Left lung (tissue), 10 donors: ENCODE data around the gene NCOA7. TPM values are rescaled to one million over a fixed set of nuclear protein-coding genes. Genes with fewer than 3 reads are reported as not detected.

Source experiments
- ATAC-seq: fragments of 200-7000 bp; cut with Tn5 transposase; one replicate; pipeline ENCODE4 v1.9.1; 2020; ENCODE audit warnings: moderate library complexity
- DNase-seq, 4 donors: peaks; one replicate each; pipeline ENCODE4 v3.0.0-alpha.2; 2013 to 2020
- H3K27ac ChIP-seq, 2 donors: fragments of 200-600 bp; sonication (generic) in 1 of 2; one replicate each; pipeline versions ENCODE4 v1.5.0 to v1.8.0; 2020 to 2021
- H3K27me3 ChIP-seq, 2 donors: fragments of 200-600 bp; sonication (generic) in 1 of 2; one replicate each; pipeline versions ENCODE4 v1.5.0 to v1.8.0; 2020 to 2021
- H3K36me3 ChIP-seq, 2 donors: fragments of 200-600 bp; sonication (generic) in 1 of 2; one replicate each; pipeline versions ENCODE4 v1.5.0 to v1.8.0; 2020 to 2021
- H3K4me1 ChIP-seq, 2 donors: fragments of 200-600 bp; one replicate each; pipeline ENCODE4 v1.8.0; 2021
- H3K4me3 ChIP-seq, 2 donors: fragments of 200-600 bp; sonication (generic) in 1 of 2; one replicate each; pipeline versions ENCODE4 v1.5.0 to v1.8.0; 2020 to 2021; ENCODE audit warnings: mild to moderate bottlenecking in 1 of 2
- H3K9me3 ChIP-seq, 2 donors: fragments of 200-600 bp; sonication (generic) in 1 of 2; one replicate each; pipeline versions ENCODE4 v1.5.0 to v1.8.0; 2020 to 2021
- CTCF ChIP-seq, 2 donors: fragments of 200-600 bp; sonication (generic) in 1 of 2; IDR thresholded peaks; one replicate each; pipeline versions ENCODE4 v1.5.0 to v1.8.0; 2021; ENCODE audit warnings: antibody characterized with exemption in 2 of 2
- intact Hi-C, 2 donors: fragments of 100-400 bp; cut with DNase I; formaldehyde crosslinking; loops; one replicate each; pipeline versions ENCODE4 v1.11.2 to v1.14.2; 2022
- polyA plus RNA-seq, 6 donors: library from polyadenylated mRNA; unstranded; fragments of 120-200 nt; gene quantifications; one replicate each; pipeline ENCODE4 v1.2.1, GENCODE V29; 2013; ENCODE audit not compliant: insufficient read length in 6 of 6
- total RNA-seq, 2 donors: library from RNA; stranded (reverse); fragmentation: NEBNext Ultra II Directional; extraction: Animal tissue kit (Norgen Biotek cat#: 25700); gene quantifications; one replicate each; pipeline ENCODE4 v1.2.1, GENCODE V29; 2021
- donor health status: DM: no; HTN: yes; CAD: no.
- donor health status: DM: no; HTN: no; CAD: no.

NCOA7 gene
- total and polyA plus RNA-seq, 8 donors, result 16.1 to 94.3 (median 18.3) TPM

GRCh38 chr6:125816828-125817280, 26.1 kb downstream of the NCOA7 start:
- peaks cover 30 to 53% of the 10 kb centered on the region in 2 donors for H3K4me1 ChIP-seq
- intact Hi-C loops, result no loop called here
- DNase-seq (no peak), ATAC-seq (no peak)
- H3K36me3 ChIP-seq, result peaks cover 0 to 16% of the 10 kb centered on the region in 2 donors
- H3K4me3 ChIP-seq, result no peak overlapping the region
- TF ChIP-seq CTCF (IDR thresholded peaks at IDR 0.05), result no peak
- no peaks in the 10 kb centered on the region for H3K27me3 ChIP-seq
- no peaks in the 10 kb centered on the region for H3K9me3 ChIP-seq
- no peak overlapping the region for H3K27ac ChIP-seq

GRCh38 chr6:125818225-125818657, 27.5 kb downstream of the NCOA7 start:
- peaks cover 0 to 16% of the 10 kb centered on the region in 2 donors for H3K36me3 ChIP-seq
- TF ChIP-seq CTCF (IDR thresholded peaks at IDR 0.05), result no peak
- no peak overlapping the region for H3K4me3 ChIP-seq
- peaks cover 26 to 56% of the 10 kb centered on the region in 2 donors for H3K4me1 ChIP-seq
- DNase-seq, result no peak
- H3K9me3 ChIP-seq, result no peaks in the 10 kb centered on the region
- no peaks in the 10 kb centered on the region for H3K27me3 ChIP-seq
- intact Hi-C loops, result no loop called here
- no peak for ATAC-seq
- peak overlapping the region; percentile 6 to 9 for H3K27ac ChIP-seq

- DNase-seq, result no peak
- TF ChIP-seq CTCF (IDR thresholded peaks at IDR 0.05), result no peak
- H3K4me3 ChIP-seq, result no peak overlapping the region
- H3K27me3 ChIP-seq, result no peaks in the 10 kb centered on the region
- peaks cover 26 to 56% of the 10 kb centered on the region in 2 donors for H3K4me1 ChIP-seq
- H3K27ac ChIP-seq, result peak overlapping the region; percentile 6 to 9
- ATAC-seq, result peak; percentile 41
- no peaks in the 10 kb centered on the region for H3K9me3 ChIP-seq
- intact Hi-C loops, result no loop called here
- H3K36me3 ChIP-seq, result peaks cover 0 to 16% of the 10 kb centered on the region in 2 donors
These were observed 28.1 kb downstream of the NCOA7 start for GRCh38 chr6:125818772-125819260.

GRCh38 chr6:125819535-125820326, 29.0 kb downstream of the NCOA7 start:
- H3K27ac ChIP-seq, result no peak overlapping the region
- peaks cover 20 to 50% of the 10 kb centered on the region in 2 donors for H3K4me1 ChIP-seq
- ATAC-seq, result no peak

More at GRCh38 chr6:125819535-125820326, 29.0 kb downstream of the NCOA7 start:
- no peaks in the 10 kb centered on the region for H3K27me3 ChIP-seq
- DNase-seq, result no peak
- TF ChIP-seq CTCF (IDR thresholded peaks at IDR 0.05), result no peak
- H3K36me3 ChIP-seq, result peaks cover 0 to 16% of the 10 kb centered on the region in 2 donors
- intact Hi-C loops, result no loop called here
- no peak overlapping the region for H3K4me3 ChIP-seq
- H3K9me3 ChIP-seq, result no peaks in the 10 kb centered on the region
